Measurements from ENCODE around the gene CD2AP.
"Not testable (repeated sequence)": the region's sequence is repeated elsewhere in the genome, so short reads cannot be mapped to it uniquely, and the experiment has no call there.

Gene CD2AP

GRCh38 chr6:47556459-47556858 is 78.9 kb downstream of the CD2AP start:
- not testable (repeated sequence) for DNase-seq (ENCODE audit: low read depth, low spot score)

GRCh38 chr6:47563162-47563561 is 85.6 kb downstream of the CD2AP start:
- DNase-seq (ENCODE audit: low read depth, low spot score), result no peak

- DNase-seq (ENCODE audit: low read depth, low spot score), result not testable (repeated sequence)
Measured at GRCh38 chr6:47566602-47567001, 89.0 kb downstream of the CD2AP start.

GRCh38 chr6:47567586-47567985 is 90.0 kb downstream of the CD2AP start:
- DNase-seq (ENCODE audit: low read depth, low spot score), result no peak

DNA sequence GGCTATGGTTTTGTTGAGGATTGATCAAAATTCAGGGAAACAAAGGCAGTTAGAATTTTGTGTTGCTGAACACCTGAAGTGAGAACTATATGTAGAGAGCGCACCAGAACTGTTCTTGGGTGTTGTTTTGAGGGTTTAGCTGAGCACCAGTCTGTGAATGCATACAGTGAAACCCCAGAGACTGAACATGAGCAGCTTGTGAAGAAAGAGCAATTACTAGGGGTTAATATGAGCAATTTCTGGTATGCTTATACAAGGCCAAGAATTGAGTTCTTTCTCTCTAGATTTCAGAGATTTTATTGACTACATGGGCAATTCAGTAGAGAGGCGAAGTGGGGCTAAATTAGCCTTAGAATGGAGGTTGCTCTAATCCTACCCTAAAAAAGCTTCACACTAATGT is 93.9 kb downstream of the CD2AP start:
- DNase-seq (ENCODE audit: low read depth, low spot score), result peak; percentile 25

- DNase-seq (ENCODE audit: low read depth, low spot score), result no peak
Measured at GRCh38 chr6:47573109-47573508, 95.5 kb downstream of the CD2AP start.

GRCh38 chr6:47574789-47575188 is 97.2 kb downstream of the CD2AP start:
- no peak for DNase-seq (ENCODE audit: low read depth, low spot score)

DNA sequence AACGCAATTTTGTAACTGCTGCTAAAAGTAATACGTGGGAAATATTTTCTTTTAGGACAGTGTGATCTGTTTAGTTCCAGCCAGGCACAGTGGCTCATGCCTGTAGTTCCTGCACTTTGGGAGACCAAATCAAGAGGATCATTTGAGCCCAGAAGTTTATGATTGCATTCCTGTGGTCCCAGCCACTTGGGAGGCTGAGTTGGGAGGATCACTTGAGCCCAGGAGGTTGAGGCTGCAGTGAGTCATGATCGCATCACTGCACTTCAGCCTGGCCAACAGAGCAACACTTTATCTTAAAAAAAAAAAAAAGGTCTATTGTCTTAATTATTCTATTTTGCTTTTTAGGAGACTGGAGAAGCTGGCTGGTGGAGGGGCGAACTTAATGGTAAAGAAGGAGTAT is 101.5 kb downstream of the CD2AP start:
- no peak for DNase-seq (ENCODE audit: low read depth, low spot score)

DNA sequence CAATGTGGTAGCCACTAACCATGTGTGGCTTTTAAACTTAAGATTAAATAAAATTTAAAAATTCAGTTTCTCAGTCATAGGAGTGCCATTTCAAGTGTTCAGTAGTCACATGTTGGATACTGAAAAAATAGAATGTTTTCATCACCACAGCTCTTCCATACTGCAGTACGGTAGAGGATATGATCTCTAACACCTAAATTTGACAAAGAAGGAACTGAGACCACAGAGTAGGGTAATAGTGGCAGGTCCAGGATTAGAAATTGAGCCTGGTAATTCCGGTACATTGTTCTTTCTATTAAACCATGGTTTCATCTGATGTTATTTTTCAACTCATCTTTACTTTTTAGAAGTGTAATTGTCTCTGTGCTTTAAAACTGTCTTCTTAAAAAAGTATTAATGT is 104.0 kb downstream of the CD2AP start:
- DNase-seq (ENCODE audit: low read depth, low spot score), result no peak

GRCh38 chr6:47587493-47587892 is 109.9 kb downstream of the CD2AP start:
- peak; percentile 5 for DNase-seq (ENCODE audit: low read depth, low spot score)

DNA sequence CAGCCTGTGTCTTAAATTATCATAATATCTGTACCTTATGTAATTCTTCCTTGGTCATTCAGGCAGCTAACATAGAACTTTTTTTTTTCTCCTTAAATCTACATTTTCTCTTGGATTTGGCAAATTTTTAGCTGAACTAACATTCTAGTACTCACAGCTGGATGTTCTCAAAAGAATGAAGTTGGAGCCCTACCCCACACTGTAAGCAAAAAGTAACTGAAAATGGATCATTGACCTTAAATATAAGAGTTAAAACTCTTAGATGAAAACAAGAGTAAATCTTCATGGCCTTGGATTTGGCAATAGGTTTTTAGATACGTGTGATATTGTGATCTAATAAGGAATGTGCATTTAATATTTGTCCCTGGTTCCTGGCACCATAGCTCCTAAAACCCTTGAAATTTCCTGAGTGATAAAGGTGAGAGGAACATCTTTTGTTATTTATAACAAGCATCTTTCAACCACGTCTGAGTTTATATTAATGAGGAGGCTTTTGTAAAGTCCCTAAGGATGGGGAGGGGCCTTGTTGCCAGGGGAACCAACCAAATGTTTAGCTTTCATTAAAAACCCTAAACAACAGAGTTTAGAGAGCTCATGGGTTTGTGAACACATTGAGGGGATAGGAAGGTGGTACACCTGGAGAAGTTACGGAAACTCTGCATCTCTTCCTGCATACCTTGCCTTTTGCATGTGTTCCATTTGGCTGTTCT is 114.7 kb downstream of the CD2AP start:
- no peak for DNase-seq (ENCODE audit: low read depth, low spot score)

DNA sequence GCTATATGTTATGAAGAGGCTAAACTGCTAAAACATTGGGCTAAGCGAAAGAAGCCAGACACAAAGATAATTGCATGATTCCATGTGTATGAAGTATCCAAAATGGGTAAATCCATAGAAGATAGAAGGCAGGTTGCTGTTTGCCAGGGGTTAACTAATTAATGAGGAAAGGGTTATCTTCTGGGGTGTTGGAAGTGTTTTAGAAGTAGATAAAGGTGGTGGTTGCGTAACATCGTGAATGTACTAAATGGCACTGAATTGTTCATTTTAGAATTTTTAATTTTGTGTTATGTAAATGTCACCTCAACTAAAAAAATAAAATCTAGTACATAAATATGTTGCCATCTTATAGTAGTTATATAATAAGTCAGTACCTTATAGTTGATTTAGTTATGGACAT is 116.4 kb downstream of the CD2AP start:
- DNase-seq (ENCODE audit: low read depth, low spot score), result no peak

DNA sequence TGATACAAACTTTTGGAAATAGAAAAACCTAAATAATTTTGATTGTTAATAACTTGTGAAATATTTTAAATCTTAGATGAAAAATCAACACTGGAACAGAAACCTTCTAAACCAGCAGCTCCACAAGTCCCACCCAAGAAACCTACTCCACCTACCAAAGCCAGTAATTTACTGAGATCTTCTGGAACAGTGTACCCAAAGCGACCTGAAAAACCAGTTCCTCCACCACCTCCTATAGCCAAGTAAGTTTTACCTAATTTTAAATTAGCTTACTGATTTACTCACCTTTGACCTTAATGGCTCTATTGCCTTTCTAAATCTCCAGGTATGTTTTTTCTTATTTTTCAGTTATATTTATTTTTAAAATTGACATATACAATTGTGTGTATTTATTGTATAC is 118.2 kb downstream of the CD2AP start:
- no peak for DNase-seq (ENCODE audit: low read depth, low spot score)

DNA sequence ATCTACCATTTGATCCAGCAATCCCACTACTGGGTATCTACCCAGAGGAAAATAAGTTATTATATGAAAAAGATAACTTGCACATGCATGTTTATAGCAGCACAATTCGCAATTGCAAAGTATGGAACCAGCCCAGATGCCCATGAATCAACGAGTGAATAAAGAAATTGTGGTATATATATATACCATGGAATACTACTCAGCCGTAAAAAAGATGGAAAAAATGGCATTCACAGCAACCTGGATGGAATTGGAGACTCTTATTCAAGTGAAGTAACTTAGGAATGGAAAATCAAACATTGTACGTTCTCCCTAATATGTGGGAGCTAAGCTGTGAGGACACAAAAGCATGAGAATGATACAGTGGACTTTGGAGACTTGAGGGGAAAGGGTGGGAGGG is 120.8 kb downstream of the CD2AP start:
- DNase-seq (ENCODE audit: low read depth, low spot score), result no peak

DNA sequence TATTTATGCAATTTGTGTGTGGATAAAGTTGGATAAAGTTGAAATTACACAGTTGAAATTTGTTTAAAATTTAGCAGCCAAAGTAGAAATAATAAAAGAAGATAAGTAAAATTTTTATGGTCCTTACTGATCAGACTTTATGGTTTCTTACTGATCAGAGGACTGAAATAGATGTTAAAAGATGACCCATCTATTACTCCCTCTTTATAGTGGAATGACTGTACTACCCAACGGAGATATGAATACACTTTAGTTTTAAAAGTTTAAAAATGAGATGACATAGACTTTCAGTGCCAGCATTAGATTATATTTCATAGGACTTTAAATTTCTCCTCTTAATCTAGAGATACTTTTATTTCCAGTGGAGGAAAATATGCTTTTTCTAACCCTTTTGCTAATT is 121.9 kb downstream of the CD2AP start:
- no peak for DNase-seq (ENCODE audit: low read depth, low spot score)

DNA sequence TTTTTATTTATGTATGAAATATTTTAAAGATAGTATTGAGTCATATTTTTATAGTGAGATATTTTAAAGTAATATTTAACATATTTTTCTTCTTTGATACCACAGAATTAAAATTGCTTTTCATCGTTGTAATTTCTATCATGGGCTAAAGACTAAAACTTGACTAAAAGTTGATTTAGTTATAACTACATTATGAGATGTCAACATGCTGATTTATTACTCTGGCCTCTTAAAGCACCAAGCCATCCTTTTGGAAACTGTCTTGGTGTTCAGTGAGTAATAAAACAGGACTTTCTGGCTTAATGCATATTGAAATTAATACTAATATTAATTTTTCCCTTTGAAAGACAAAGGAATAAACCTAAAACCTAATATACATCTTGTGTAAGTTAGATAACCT is 125.6 kb downstream of the CD2AP start:
- no peak for DNase-seq (ENCODE audit: low read depth, low spot score)

- no peak for DNase-seq (ENCODE audit: low read depth, low spot score)
Measured at GRCh38 chr6:47603995-47604394, 126.4 kb downstream of the CD2AP start.

DNA sequence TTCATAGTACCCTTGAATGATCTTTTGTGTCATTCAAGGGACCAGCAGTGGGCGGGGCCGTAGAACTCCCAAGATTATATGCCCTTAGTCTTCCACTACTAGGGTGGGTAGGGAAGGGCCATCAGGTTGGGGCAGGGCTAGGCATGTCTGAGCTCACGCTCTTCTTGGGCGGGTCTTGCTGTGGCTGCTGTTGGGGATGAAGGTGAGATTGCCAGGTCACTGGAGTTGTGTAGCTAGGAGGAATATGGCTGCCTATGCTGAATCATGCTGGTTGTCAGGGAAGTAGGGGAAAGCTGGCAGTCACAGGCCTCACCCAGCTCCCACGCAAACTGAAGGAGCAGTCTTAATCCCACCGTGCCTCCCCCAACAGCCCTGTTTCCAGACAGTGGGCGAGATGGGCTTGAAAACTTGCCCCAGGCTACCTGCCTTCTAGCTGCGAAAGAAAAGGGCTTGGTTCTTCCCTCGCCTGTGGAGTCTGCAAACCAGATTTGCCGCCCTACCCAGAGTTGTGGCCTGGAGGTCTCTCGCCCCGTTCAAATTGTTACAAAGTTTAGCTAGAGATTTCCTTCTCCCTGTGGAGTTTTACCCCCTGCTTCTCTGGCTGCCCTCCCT is 144.4 kb downstream of the CD2AP start:
- no peak for DNase-seq (ENCODE audit: low read depth, low spot score)

GRCh38 chr6:47626782-47627181 is 149.2 kb downstream of the CD2AP start:
- DNase-seq (ENCODE audit: low read depth, low spot score), result no peak

- DNase-seq (ENCODE audit: low read depth, low spot score), result no peak
Measured at GRCh38 chr6:47628448-47629272, 151.1 kb downstream of the CD2AP start.

DNA sequence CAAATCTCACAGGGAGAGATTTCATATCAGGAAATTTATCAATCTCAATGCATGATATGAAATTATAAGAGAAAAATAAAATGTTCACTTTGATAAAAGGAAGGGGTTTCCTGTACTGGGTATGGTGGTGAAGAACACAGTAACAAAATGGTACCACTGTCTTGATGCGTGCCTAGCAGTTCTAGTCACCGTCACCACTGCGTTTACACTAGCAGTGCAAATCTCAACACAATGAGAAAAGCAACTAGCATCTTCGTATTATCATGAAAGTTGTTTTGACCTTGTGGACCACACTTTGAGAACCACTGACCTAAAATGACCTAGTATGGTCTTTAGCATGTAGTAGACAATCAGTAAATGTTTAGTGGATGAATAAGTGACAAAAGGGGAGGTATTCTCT is 152.4 kb downstream of the CD2AP start:
- no peak for DNase-seq (ENCODE audit: low read depth, low spot score)

GRCh38 chr6:47630587-47630986 is 153.0 kb downstream of the CD2AP start:
- DNase-seq (ENCODE audit: low read depth, low spot score), result no peak

DNA sequence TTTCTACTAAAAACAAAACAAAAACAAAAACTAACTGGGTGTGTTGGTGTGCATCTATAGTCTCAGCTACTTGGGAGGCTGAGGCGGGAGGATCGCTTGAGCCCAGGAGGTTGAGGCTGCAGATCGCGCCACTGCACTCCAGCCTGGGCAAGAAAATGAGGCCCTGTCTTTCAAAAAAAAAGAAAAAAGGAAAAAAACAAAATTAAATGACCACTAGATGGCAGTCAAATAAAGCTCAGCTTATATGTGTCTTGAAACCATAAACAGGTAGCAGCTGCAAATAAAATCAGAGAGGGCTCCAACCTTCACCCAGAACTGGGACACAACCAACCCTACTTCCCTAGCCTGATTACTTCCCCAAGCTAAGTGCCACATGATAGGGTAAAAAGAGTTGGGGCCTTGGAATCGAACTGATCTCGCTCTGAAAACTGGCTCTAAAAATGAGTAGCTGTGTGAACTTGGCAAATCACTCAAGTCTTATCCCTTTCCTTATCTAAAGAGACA is 153.7 kb downstream of the CD2AP start:
- DNase-seq (ENCODE audit: low read depth, low spot score), result peak; percentile 65

Data from astrocyte of the hippocampus (primary cell).